Measurements from ENCODE around the gene PLAGL2. TPM values are rescaled to one million over a fixed set of nuclear protein-coding genes. Genes with fewer than 3 reads are reported as not detected.
"Not testable (repeated sequence)": the region's sequence is repeated elsewhere in the genome, so short reads cannot be mapped to it uniquely, and the experiment has no call there.

PLAGL2 gene
- total RNA-seq: 7.3 TPM
- long read RNA-seq, partial matches to known transcripts: 0 of 3 reads
- long read RNA-seq, other reads (novel, unspliced or antisense): 3 of 3 reads

GRCh38 chr20:32207626-32208498 lies at the start of gene PLAGL2, which contains the start of gene POFUT1:
TSS of gene PLAGL2 (minus strand) at chr20:32207743. CDS start at chr20:32202178, 5,565 bp downstream.
TSS of gene POFUT1 (plus strand) at chr20:32207880. CDS start at chr20:32207942, 62 bp downstream.
- peak; percentile 29 for TF ChIP-seq CTCF (IDR thresholded peaks at IDR 0.05; ENCODE audit: borderline replicate concordance)
- Histone ChIP-seq H3K36me3 (peaks cover 27% of the 10 kb centered on the region), H3K27me3 (ENCODE audit: low read depth) (no peaks in the 10 kb centered on the region), H3K4me3 (peak within 1 kb of the TSS; percentile 100), H3K4me1 (peaks cover 65% of the 10 kb centered on the region), H3K27ac (replicated peaks) (peak within 1 kb of the TSS; percentile 97), H3K9me3 (replicated peaks) (no peaks in the 10 kb centered on the region)
- peak; percentile 91 for DNase-seq
- intact Hi-C loops (cut with micrococcal nuclease): no loop called here

- no peaks in the 10 kb centered on the region for H3K36me3 ChIP-seq
- TF ChIP-seq CTCF (IDR thresholded peaks at IDR 0.05; ENCODE audit: borderline replicate concordance): no peak
- H3K27me3 ChIP-seq (ENCODE audit: low read depth): no peaks in the 10 kb centered on the region
- H3K9me3 ChIP-seq (replicated peaks): no peaks in the 10 kb centered on the region
- intact Hi-C loops (cut with micrococcal nuclease): no loop called here
- H3K4me3 ChIP-seq: no peak overlapping the region
- no peak for DNase-seq
- H3K27ac ChIP-seq (replicated peaks): no peak overlapping the region
- H3K4me1 ChIP-seq: no peaks in the 10 kb centered on the region
Observed at GRCh38 chr20:32252189-32252588, 44.6 kb upstream of the PLAGL2 start.

- H3K27me3 ChIP-seq (ENCODE audit: low read depth): no peaks in the 10 kb centered on the region
- H3K36me3 ChIP-seq: no peaks in the 10 kb centered on the region
- H3K4me1 ChIP-seq: no peaks in the 10 kb centered on the region
- intact Hi-C loops (cut with micrococcal nuclease): no loop called here
- H3K9me3 ChIP-seq (replicated peaks): no peaks in the 10 kb centered on the region
- H3K4me3 ChIP-seq: no peak overlapping the region
- TF ChIP-seq CTCF (IDR thresholded peaks at IDR 0.05; ENCODE audit: borderline replicate concordance): no peak
- no peak overlapping the region for H3K27ac ChIP-seq (replicated peaks)
- no peak for DNase-seq
Observed at GRCh38 chr20:32251470-32251869, 43.9 kb upstream of the PLAGL2 start.

- Histone ChIP-seq H3K4me3 (no peak overlapping the region), H3K27ac (replicated peaks) (no peak overlapping the region), H3K36me3 (no peaks in the 10 kb centered on the region), H3K4me1 (no peaks in the 10 kb centered on the region), H3K27me3 (ENCODE audit: low read depth) (no peaks in the 10 kb centered on the region), H3K9me3 (replicated peaks) (no peaks in the 10 kb centered on the region)
- intact Hi-C loops (cut with micrococcal nuclease): no loop called here
- TF ChIP-seq CTCF (IDR thresholded peaks at IDR 0.05; ENCODE audit: borderline replicate concordance): no peak
- no peak for DNase-seq
Observed at GRCh38 chr20:32249030-32249738, 41.6 kb upstream of the PLAGL2 start.

GRCh38 chr20:32248043-32248442 lies 40.5 kb upstream of the PLAGL2 start:
- H3K4me1 ChIP-seq: no peaks in the 10 kb centered on the region
- DNase-seq: no peak
- TF ChIP-seq CTCF (IDR thresholded peaks at IDR 0.05; ENCODE audit: borderline replicate concordance): no peak

GRCh38 chr20:32246208-32246607 lies 38.7 kb upstream of the PLAGL2 start:
- H3K27me3 ChIP-seq (ENCODE audit: low read depth); H3K36me3 ChIP-seq; H3K9me3 ChIP-seq (replicated peaks); H3K4me3 ChIP-seq; H3K27ac ChIP-seq (replicated peaks); H3K4me1 ChIP-seq; intact Hi-C loops (cut with micrococcal nuclease); DNase-seq: not testable (repeated sequence)

More at GRCh38 chr20:32248043-32248442, 40.5 kb upstream of the PLAGL2 start:
- Histone ChIP-seq H3K27me3 (ENCODE audit: low read depth) (no peaks in the 10 kb centered on the region), H3K36me3 (no peaks in the 10 kb centered on the region), H3K9me3 (replicated peaks) (no peaks in the 10 kb centered on the region), H3K4me3 (no peak overlapping the region), H3K27ac (replicated peaks) (no peak overlapping the region)
- intact Hi-C loops (cut with micrococcal nuclease): no loop called here
